Chondrocyte (in vitro differentiated cells): Measurements from ENCODE around the gene C3AR1. TPM values are rescaled to one million over a fixed set of nuclear protein-coding genes. Genes with fewer than 3 reads are reported as not detected.

Source experiments
- DNase-seq: peaks from one replicate; pipeline ENCODE4 v3.0.0; 2021; ENCODE audit warnings: mixed read lengths, low spot score
- H3K27ac Mint-ChIP-seq: one replicate; pipeline ENCODE4 v1.8.0; 2021; ENCODE audit warnings: mild to moderate bottlenecking, moderate library complexity, mixed read lengths; ENCODE audit not compliant: unreplicated experiment
- H3K27me3 Mint-ChIP-seq: 2 replicates; pipeline ENCODE4 v1.8.0; 2021; ENCODE audit warnings: low read depth, mixed read lengths
- H3K36me3 Mint-ChIP-seq: 2 replicates; pipeline ENCODE4 v1.8.0; 2021; ENCODE audit warnings: low read depth, mixed read lengths
- H3K4me1 Mint-ChIP-seq: 2 replicates; pipeline ENCODE4 v1.8.0; 2021; ENCODE audit warnings: low read depth, mild to moderate bottlenecking, mixed read lengths
- H3K4me3 Mint-ChIP-seq: one replicate; pipeline ENCODE4 v1.8.0; 2021; ENCODE audit warnings: mild to moderate bottlenecking, moderate library complexity, mixed read lengths; ENCODE audit not compliant: unreplicated experiment
- H3K9me3 Mint-ChIP-seq: 2 replicates; pipeline ENCODE4 v1.8.0; 2021; ENCODE audit warnings: low read depth, mixed read lengths
- total RNA-seq: library from RNA; stranded (reverse); gene quantifications from 3 replicates; pipeline ENCODE4 v1.2.1, GENCODE V29; 2021
- TF ChIP-seq, protein P1 (sequence below): fragments of 200-600 bp; sonication (generic); IDR thresholded peaks from 2 replicates; pipeline ENCODE4 v1.5.0; 2021; ENCODE audit warnings: antibody characterized with exemption, mild to moderate bottlenecking, moderate library complexity

C3AR1 gene
- total RNA-seq, 1 donor from 2014 or later, result 0.27 TPM

DNA sequence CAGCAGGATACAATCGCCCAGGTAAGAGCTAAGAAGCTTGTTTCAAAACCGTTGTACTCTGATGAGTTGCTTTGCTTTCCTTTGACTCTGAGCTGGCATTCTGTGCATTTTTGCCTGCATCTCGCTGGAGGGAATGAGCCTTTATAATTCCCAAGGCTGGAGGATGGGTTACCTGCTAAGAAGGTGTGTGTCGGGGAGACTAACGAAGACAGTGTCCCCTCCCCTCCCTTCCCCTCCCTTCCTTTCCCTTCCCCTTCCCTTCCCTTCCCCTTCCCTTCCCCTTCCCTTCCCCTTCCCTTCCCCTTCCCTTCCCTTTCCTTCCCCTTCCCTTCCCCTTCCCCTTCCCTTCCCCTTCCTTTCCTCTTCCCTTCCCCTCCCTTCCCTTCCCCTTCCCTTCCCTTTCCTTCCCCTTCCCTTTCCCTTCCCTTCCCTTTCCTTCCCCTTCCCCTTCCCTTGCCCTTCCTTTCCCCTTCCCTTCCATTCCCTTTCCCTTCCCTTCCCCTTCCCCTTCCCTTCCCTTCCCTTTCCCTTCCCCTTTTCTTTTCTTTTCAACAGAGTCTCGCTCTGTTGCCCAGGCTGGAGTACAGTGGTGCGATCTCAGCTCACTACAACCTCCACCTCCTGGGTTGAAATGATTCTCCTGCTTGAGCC lies 15.4 kb downstream of the C3AR1 start:
- DNase-seq, result no peak
- H3K9me3 Mint-ChIP-seq, result no peaks in the 10 kb centered on the region
- H3K4me3 Mint-ChIP-seq, result no peak overlapping the region
- TF ChIP-seq, protein P1, sequence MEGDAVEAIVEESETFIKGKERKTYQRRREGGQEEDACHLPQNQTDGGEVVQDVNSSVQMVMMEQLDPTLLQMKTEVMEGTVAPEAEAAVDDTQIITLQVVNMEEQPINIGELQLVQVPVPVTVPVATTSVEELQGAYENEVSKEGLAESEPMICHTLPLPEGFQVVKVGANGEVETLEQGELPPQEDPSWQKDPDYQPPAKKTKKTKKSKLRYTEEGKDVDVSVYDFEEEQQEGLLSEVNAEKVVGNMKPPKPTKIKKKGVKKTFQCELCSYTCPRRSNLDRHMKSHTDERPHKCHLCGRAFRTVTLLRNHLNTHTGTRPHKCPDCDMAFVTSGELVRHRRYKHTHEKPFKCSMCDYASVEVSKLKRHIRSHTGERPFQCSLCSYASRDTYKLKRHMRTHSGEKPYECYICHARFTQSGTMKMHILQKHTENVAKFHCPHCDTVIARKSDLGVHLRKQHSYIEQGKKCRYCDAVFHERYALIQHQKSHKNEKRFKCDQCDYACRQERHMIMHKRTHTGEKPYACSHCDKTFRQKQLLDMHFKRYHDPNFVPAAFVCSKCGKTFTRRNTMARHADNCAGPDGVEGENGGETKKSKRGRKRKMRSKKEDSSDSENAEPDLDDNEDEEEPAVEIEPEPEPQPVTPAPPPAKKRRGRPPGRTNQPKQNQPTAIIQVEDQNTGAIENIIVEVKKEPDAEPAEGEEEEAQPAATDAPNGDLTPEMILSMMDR, result no peak
- H3K36me3 Mint-ChIP-seq, result peaks cover 47% of the 10 kb centered on the region
- no peaks in the 10 kb centered on the region for H3K27me3 Mint-ChIP-seq
- no peaks in the 10 kb centered on the region for H3K4me1 Mint-ChIP-seq
- no peak overlapping the region for H3K27ac Mint-ChIP-seq

DNA sequence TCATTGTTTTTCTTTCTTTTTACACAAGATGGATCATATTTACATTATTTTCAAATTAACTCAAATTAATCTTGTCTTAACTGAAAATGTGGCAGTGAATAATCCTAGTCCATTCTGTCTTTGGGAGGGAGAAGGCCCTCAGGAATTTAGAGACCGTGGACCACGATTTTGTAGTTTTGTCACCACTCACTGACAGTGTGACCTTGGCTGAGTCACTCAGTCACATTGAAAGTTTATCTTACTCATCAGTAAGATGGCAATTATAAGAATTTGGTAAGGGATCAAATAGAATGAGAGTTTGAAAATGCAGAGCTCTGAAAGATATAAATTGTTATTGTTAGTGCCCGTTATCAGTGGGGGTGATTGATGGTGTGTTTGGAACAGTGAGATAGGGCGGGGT lies 17.3 kb downstream of the C3AR1 start:
- H3K36me3 Mint-ChIP-seq, result peaks cover 44% of the 10 kb centered on the region

DNA sequence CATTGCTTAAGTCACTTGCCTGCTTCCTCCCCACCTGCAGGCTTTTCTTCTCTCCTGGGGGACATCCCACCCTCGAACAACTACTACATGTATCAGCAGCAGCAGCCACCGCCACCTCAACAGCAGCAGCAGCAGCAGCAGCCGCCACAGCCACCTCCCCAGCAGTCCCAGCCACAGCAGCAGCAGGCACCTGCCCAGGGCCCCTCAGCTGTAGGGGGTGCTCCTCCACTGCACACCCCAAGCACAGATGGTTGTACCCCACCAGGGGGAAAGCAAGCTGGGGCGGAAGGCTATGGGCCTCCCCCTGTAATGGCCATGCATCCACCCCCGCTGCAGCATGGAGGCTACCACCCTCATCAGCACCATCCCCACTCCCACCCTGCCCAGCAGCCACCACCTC lies 18.3 kb downstream of the C3AR1 start:
- Mint-ChIP-seq H3K4me3 (no peak overlapping the region), H3K27ac (no peak overlapping the region), H3K36me3 (peaks cover 48% of the 10 kb centered on the region), H3K4me1 (no peaks in the 10 kb centered on the region), H3K9me3 (no peaks in the 10 kb centered on the region), H3K27me3 (no peaks in the 10 kb centered on the region)
- TF ChIP-seq, protein P1, result no peak
- DNase-seq, result no peak

More for the DNA sequence above, 17.3 kb downstream of the C3AR1 start:
- H3K27ac Mint-ChIP-seq, result no peak overlapping the region
- DNase-seq, result no peak
- no peaks in the 10 kb centered on the region for H3K27me3 Mint-ChIP-seq
- no peak overlapping the region for H3K4me3 Mint-ChIP-seq
- TF ChIP-seq, protein P1, result no peak
- no peaks in the 10 kb centered on the region for H3K9me3 Mint-ChIP-seq
- H3K4me1 Mint-ChIP-seq, result no peaks in the 10 kb centered on the region

DNA sequence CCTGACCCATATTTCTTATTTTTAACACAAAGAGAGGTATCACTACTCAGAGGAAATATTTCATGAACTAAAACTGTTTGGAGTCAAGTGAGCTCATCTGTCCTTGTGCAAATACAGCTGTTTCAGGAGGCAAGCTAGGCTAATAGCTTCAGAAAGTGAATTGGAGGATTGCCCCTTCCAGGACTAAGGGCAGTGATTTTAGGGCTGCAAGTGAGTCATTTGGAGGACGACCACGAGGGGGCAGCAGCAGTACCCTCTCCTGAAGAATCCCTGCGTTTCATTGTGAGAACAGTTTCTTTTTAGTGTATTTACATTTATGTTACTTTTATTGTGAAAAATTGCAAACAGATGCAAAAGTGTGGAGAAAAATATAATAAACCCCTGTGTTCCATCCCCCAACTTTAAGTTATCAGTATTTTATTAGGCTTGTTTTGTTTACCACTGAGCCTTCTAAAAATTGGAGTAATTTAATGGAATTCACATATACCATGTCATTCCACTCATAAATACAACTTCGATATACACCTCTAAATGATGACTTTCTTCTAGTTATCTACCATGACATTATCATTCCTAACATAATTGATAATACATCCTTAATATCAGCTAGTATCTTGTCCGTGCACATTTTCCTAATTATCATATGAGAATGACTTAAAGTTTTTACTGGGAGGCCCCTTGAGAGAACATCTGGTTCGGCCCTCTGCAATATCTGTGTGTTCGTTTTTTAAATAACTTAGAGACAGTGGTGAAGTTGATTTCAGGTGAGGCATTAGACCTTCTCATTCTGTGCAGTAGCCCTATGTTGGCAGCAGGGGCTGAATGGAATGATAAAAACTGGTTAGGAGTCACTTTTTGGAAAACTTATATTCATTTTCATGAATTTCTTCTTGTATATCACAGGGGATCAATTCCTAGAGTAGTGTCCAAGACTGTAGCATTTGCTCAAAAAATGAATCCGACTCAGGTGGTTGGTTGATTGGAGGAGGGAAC lies 19.9 kb downstream of the C3AR1 start:
- Mint-ChIP-seq H3K36me3 (peaks cover 50% of the 10 kb centered on the region), H3K4me3 (no peak overlapping the region), H3K9me3 (no peaks in the 10 kb centered on the region), H3K27me3 (no peaks in the 10 kb centered on the region), H3K27ac (no peak overlapping the region), H3K4me1 (no peaks in the 10 kb centered on the region)
- TF ChIP-seq, protein P1, result peak; percentile 93
- no peak for DNase-seq

DNA sequence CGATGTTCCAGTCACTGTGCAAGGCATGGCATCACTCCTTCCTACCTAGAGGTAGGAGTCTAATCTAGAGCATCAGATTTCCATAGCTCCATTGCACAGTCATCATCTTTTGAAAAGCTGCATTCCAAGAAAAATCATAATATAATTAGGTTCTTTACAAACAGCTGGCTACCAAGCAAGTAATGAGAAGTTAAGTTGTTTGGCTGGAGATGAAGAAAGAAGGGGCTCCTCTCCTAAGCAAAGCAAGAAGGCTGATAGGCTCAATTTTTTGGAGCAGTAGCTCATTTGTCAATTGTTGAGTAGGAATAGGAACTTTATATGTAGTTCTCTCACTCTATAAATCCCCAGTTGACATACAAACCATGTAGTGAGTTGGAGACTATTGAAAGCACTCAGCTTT lies 25.4 kb downstream of the C3AR1 start:
- Mint-ChIP-seq H3K4me3 (no peak overlapping the region), H3K27me3 (no peaks in the 10 kb centered on the region), H3K36me3 (peaks cover 31% of the 10 kb centered on the region), H3K9me3 (no peaks in the 10 kb centered on the region), H3K4me1 (peaks cover 35% of the 10 kb centered on the region), H3K27ac (no peak overlapping the region)
- TF ChIP-seq, protein P1, result no peak
- no peak for DNase-seq
